Natural killer cell (primary cell): ENCODE measurements around the gene MC2R. TPM values are rescaled to one million over a fixed set of nuclear protein-coding genes. Genes with fewer than 3 reads are reported as not detected.

ENCODE experiments used
- ATAC-seq, 3 donors: fragments of 150-1000 bp in 2 of 3; fragments of 200-7000 bp in 1 of 3; cut with Tn5 transposase; 1 replicate in 1 of 3; 2 replicates in 2 of 3; pipeline ENCODE4 v1.10.0; 2021; ENCODE audit warnings: mild to moderate bottlenecking in 2 of 3, moderate library complexity in 2 of 3
- DNase-seq, 2 donors: peaks; one replicate each; pipeline versions ENCODE4 v3.0.0 to v3.0.0-alpha.2; 2013 to 2021; ENCODE audit warnings: mixed read lengths in 1 of 2
- H3K27ac ChIP-seq: one replicate; pipeline ENCODE4 v1.5.1; 2013; ENCODE audit warnings: mild to moderate bottlenecking, low read length
- H3K27me3 ChIP-seq: one replicate; pipeline ENCODE4 v1.6.1; 2013; ENCODE audit warnings: low read length; ENCODE audit not compliant: control insufficient read depth, insufficient read depth
- H3K36me3 ChIP-seq: one replicate; pipeline ENCODE4 v1.6.1; 2013; ENCODE audit warnings: low read length; ENCODE audit not compliant: control insufficient read depth, insufficient read depth
- H3K4me1 ChIP-seq: one replicate; pipeline ENCODE4 v1.6.1; 2013; ENCODE audit warnings: low read length; ENCODE audit not compliant: control insufficient read depth, insufficient read depth
- H3K4me3 ChIP-seq: one replicate; pipeline ENCODE4 v1.5.1; 2013; ENCODE audit warnings: low read length
- H3K9me3 ChIP-seq: one replicate; pipeline ENCODE4 v1.6.1; 2013; ENCODE audit warnings: low read length; ENCODE audit not compliant: control insufficient read depth, insufficient read depth
- H3K27ac Mint-ChIP-seq, 2 donors: one replicate each; pipeline ENCODE4 v1.8.0; 2022; ENCODE audit warnings: mild to moderate bottlenecking in 2 of 2, mixed read lengths in 2 of 2, moderate library complexity in 1 of 2
- H3K27me3 Mint-ChIP-seq, 2 donors: one replicate each; pipeline ENCODE4 v1.8.0; 2022; ENCODE audit warnings: low read depth in 2 of 2, mixed read lengths in 2 of 2
- H3K36me3 Mint-ChIP-seq: one replicate; pipeline ENCODE4 v1.8.0; 2022; ENCODE audit warnings: mixed read lengths
- H3K4me1 Mint-ChIP-seq, 2 donors: one replicate each; pipeline ENCODE4 v1.8.0; 2022; ENCODE audit warnings: mixed read lengths in 2 of 2
- H3K4me3 Mint-ChIP-seq: one replicate; pipeline ENCODE4 v1.8.0; 2022; ENCODE audit warnings: mild to moderate bottlenecking, moderate library complexity, mixed read lengths
- H3K9me3 Mint-ChIP-seq, 2 donors: one replicate each; pipeline ENCODE4 v1.8.0; 2022; ENCODE audit warnings: mixed read lengths in 2 of 2
- CTCF ChIP-seq: fragments of 200-600 bp; IDR thresholded peaks from one replicate; pipeline ENCODE4 v1.8.0; 2022; ENCODE audit warnings: antibody characterized with exemption
- WGBS: methylation state at CpG from one replicate; pipeline ENCODE4 v1.1.7; 2013; ENCODE audit warnings: missing lambda C conversion rate; ENCODE audit not compliant: insufficient coverage; 5-methylcytosine and 5-hydroxymethylcytosine counted together
- intact Hi-C: fragments of 100-400 bp; cut with micrococcal nuclease; formaldehyde crosslinking; loops from one replicate; pipeline ENCODE4 v1.14.2; 2022
- total RNA-seq, 4 donors: library from RNA; stranded (reverse); fragments of 120-200 nt in 1 of 4; gene quantifications; one replicate each; pipeline versions ENCODE4 v1.2.3 to v1.2.4, GENCODE V29; 2013 to 2022

The MC2R gene
- not detected for total RNA-seq
- not detected for total RNA-seq (2013)

- Mint-ChIP-seq H3K9me3 (no peaks in the 10 kb centered on the region), H3K27ac (no peak within 1 kb of the TSS), H3K36me3 (no peaks in the 10 kb centered on the region), H3K4me1 (no peaks in the 10 kb centered on the region), H3K4me3 (no peak within 1 kb of the TSS), H3K27me3 (no peaks in the 10 kb centered on the region)
- ATAC-seq, result no peak
- 90% methylated on average over 4 of the region's 4 CpGs for WGBS
- TF ChIP-seq CTCF, result no peak
- Histone ChIP-seq H3K4me1 (no peaks in the 10 kb centered on the region), H3K4me3 (no peak within 1 kb of the TSS), H3K36me3 (no peaks in the 10 kb centered on the region), H3K27me3 (no peaks in the 10 kb centered on the region), H3K9me3 (no peaks in the 10 kb centered on the region), H3K27ac (no peak within 1 kb of the TSS)
- intact Hi-C loops, result no loop called here
- DNase-seq, result no peak
Observed at GRCh38 chr18:13915391-13915790, at the start of gene MC2R. Gene MC2R (minus strand): TSS chr18:13915536. CDS start chr18:13885518, 30,018 bp downstream.

- no peaks in the 10 kb centered on the region for H3K27me3 ChIP-seq
- TF ChIP-seq CTCF, result no peak
- no peak overlapping the region for H3K27ac Mint-ChIP-seq
- ATAC-seq (no peak), DNase-seq (no peak)
- intact Hi-C loops, result no loop called here
- H3K27ac ChIP-seq, result no peak overlapping the region
- no peaks in the 10 kb centered on the region for H3K4me1 Mint-ChIP-seq
- H3K9me3 ChIP-seq, result no peaks in the 10 kb centered on the region
- H3K4me3 Mint-ChIP-seq, result no peak overlapping the region
- H3K9me3 Mint-ChIP-seq, result peaks cover 8 to 13% of the 10 kb centered on the region in 2 donors
- no peaks in the 10 kb centered on the region for H3K4me1 ChIP-seq
- no peaks in the 10 kb centered on the region for H3K36me3 Mint-ChIP-seq
- no peak overlapping the region for H3K4me3 ChIP-seq
- H3K27me3 Mint-ChIP-seq, result no peaks in the 10 kb centered on the region
- 98% methylated on average over 2 of the region's 2 CpGs for WGBS
- H3K36me3 ChIP-seq, result no peaks in the 10 kb centered on the region
Observed at GRCh38 chr18:13945811-13946210, 30.5 kb upstream of the MC2R start.

- Histone ChIP-seq H3K4me1 (no peaks in the 10 kb centered on the region), H3K4me3 (no peak overlapping the region), H3K27ac (no peak overlapping the region), H3K36me3 (no peaks in the 10 kb centered on the region), H3K9me3 (no peaks in the 10 kb centered on the region), H3K27me3 (no peaks in the 10 kb centered on the region)
- no peak overlapping the region for H3K27ac Mint-ChIP-seq
- 81% methylated on average over 2 of the region's 2 CpGs for WGBS
- H3K9me3 Mint-ChIP-seq, result peaks cover 8 to 9% of the 10 kb centered on the region in 2 donors
- no peak for DNase-seq
- ATAC-seq, result no peak
- intact Hi-C loops, result no loop called here
- H3K27me3 Mint-ChIP-seq, result no peaks in the 10 kb centered on the region
- no peak for TF ChIP-seq CTCF
- no peak overlapping the region for H3K4me3 Mint-ChIP-seq
- no peaks in the 10 kb centered on the region for H3K36me3 Mint-ChIP-seq
- H3K4me1 Mint-ChIP-seq, result no peaks in the 10 kb centered on the region
Observed at GRCh38 chr18:13943338-13943737, 28.0 kb upstream of the MC2R start.

- no peaks in the 10 kb centered on the region for H3K27me3 Mint-ChIP-seq
- peaks cover 2% of the 10 kb centered on the region in 2 donors for H3K9me3 Mint-ChIP-seq
- no peak overlapping the region for H3K27ac Mint-ChIP-seq
- intact Hi-C loops, result no loop called here
- no peak overlapping the region for H3K4me3 Mint-ChIP-seq
- H3K36me3 Mint-ChIP-seq, result no peaks in the 10 kb centered on the region
- no peaks in the 10 kb centered on the region for H3K27me3 ChIP-seq
- no peak for ATAC-seq
- DNase-seq, result no peak
- H3K36me3 ChIP-seq, result no peaks in the 10 kb centered on the region
- no peaks in the 10 kb centered on the region for H3K4me1 Mint-ChIP-seq
- H3K9me3 ChIP-seq, result no peaks in the 10 kb centered on the region
- WGBS, result 89% methylated on average over 14 of the region's 14 CpGs
- no peak overlapping the region for H3K27ac ChIP-seq
- no peak overlapping the region for H3K4me3 ChIP-seq
- no peak for TF ChIP-seq CTCF
- H3K4me1 ChIP-seq, result no peaks in the 10 kb centered on the region
Observed at GRCh38 chr18:13940326-13940725, 25.0 kb upstream of the MC2R start.
